EH (cell line): ENCODE data around the gene PDXP.
"Not testable (repeated sequence)": the region's sequence is repeated elsewhere in the genome, so short reads cannot be mapped to it uniquely, and the experiment has no call there.

Experiments
- DNase-seq: peaks from one replicate; pipeline ENCODE4 v3.0.0-alpha.2; 2015; ENCODE audit warnings: low read depth

The PDXP gene

DNA sequence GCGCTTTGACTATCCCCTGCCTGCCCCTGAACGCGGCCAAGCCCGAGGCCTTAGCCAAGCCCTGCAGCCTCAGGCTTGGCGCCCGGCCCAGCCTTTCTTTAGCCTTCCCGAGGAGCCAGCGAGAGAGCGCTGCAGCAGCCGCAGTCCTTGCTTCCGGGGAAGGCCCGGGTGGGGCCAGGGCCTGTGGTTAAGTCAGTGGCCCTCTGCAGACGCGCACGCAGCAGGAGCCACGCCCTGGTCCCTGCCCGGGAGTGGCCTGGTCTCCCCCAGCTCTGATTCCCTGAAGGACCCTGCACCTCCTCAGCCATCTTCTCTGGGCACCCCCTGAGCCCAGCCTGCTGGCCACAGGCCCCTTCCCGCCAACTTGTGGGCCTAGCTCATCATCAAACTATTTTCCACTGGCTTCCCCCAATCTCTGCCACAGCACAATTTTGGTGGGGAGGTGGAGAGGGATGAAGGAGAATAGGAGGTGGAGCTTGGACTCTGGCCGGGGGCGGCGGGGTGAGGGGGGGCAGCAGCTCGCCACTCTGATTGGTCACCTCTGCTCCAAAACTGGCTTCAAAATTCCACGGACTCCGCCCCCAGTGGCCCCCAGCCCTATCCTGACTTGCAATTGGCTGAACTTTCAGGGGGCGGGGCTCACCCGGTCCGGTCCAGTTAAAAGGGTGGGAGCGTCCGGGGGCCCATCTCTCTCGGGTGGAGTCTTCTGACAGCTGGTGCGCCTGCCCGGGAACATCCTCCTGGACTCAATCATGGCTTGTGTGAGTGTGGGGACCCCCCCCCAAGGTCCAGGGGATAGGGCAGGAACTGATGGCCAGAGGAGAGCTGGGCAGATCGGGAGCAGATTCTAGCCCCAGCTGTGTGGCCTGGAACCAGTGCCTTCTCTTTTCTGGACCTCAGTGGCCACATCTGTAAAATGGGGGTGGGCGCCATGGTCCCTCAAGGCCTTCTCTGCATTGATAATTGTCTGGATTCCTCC lies 16.7 kb downstream of the PDXP start, which contains the start of gene LGALS1:
LGALS1 (plus strand) TSS at position 686 of the 979 bp plus-strand sequence; CDS start at position 753, 67 bp downstream.
- peak; percentile 99 for DNase-seq

DNA sequence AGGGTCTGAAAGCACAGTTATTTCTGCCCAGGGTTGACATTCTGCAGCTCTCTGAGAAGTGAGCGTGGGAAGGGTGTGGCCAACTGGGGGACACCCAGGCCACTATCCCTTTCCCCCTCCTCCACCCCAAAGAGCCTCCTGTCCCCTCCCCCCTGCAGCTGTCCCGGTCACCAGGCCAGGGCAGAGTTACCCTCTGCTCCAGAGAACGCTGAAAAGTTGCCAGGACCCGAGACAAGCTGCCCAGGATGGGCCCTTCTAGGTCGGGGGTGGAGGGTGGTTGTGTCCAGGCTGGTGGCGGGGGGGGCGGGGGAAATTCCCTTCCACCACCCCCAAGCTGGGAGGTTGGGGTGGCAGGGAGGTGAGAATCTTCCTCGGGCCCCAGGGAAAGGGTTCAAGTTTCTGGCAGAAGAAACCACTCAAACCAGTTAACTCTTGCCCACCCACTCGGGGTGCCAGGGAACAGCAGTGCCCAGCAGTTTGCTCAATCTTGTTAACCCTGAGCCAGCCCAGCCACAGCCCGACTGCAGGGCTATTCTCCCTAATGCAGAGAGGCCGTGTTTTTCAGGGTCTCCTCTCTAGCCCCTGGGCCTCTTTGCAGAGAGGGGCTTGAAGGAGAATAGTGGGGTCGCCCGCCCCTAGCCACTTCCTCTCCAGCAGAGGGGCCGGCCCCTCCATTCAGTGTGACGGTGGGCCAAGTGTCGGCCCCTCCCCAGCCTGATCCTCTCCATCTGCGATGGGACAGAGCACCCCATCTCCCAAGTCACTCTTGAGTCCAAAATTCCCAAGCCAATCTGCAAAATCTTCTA lies 17.6 kb downstream of the PDXP start:
- DNase-seq = peak; percentile 47

DNA sequence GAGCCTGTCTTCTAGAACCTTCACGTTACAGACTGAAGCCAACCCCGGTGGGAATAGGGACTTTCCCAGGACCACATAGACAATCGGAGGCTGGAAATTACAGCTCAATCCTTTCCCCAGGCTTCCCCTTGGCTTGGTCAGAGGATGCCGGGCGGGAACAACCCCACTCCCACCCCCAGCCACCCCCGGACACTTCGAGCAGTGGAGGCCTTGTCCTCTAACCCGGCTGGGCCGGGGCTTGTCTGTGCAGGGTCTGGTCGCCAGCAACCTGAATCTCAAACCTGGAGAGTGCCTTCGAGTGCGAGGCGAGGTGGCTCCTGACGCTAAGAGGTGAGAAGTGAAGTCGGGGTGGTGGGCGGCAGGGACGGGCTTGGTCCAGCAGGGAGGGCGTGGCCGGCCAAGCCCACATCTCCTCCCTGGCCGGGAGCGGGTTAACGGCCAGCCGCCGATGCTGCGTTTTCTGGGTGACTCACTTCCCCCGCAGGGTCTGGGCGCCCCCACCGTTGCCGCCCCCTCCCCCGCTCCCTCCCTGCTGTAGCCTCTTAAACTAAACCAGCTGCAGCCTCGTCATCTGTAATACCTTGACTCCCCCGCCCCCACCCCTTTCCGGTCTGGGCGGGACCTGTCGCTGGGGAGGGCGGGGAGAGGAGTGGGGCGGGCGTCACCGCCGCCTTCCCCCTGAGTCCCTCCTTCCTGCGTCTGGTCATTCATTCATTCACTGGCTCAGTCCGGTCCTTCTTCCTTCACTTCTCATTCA lies 18.4 kb downstream of the PDXP start:
- DNase-seq = peak; percentile 99

DNA sequence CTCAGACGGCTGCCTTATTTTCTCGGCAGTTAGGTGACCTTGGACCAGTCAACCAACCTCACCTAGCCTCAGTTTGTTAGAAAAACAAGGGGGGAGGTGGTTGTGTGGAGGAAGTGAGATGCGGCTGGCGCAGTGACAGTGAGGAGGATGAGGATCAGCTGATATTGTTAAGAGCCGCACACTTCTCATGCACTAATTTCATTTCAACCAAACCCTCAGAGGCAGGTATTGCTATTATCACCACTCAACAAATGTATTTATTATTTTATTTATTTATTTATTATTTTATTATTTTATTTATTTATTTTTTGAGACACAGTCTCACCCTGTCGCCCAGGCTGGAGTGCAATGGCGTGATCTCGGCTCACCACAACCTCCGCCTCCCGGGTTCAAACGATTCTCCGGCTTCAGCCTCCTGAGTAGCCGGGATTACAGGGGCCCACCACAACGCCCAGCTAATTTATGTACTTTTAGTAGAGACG lies 19.0 kb downstream of the PDXP start:
- no peak for DNase-seq

DNA sequence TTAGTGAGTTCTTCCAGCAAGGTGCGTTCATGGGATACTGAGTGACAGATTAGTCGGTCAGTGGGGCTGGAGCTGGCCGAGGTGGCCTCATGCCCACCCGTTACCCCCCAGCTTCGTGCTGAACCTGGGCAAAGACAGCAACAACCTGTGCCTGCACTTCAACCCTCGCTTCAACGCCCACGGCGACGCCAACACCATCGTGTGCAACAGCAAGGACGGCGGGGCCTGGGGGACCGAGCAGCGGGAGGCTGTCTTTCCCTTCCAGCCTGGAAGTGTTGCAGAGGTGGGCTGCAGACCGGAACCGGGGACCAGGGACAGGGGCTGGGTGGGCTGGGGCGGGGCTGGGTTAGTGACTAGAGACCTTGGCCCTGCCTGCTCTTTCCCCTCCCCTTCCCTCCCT lies 19.8 kb downstream of the PDXP start:
- no peak for DNase-seq

DNA sequence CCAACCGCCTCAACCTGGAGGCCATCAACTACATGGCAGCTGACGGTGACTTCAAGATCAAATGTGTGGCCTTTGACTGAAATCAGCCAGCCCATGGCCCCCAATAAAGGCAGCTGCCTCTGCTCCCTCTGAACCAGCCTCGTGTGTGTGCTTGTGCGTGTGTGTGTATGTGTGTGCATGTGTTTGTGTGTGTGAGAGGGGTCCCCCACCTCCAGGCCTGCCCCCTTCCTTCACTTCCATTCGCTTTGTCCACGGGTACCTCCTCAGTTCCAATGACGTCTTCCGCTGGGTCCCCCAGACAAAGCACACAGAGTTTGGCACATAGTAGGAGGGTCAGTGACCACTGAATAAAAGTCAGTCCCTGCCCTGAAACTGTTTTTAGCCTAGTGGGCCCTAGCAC lies 21.1 kb downstream of the PDXP start:
- DNase-seq = no peak

DNA sequence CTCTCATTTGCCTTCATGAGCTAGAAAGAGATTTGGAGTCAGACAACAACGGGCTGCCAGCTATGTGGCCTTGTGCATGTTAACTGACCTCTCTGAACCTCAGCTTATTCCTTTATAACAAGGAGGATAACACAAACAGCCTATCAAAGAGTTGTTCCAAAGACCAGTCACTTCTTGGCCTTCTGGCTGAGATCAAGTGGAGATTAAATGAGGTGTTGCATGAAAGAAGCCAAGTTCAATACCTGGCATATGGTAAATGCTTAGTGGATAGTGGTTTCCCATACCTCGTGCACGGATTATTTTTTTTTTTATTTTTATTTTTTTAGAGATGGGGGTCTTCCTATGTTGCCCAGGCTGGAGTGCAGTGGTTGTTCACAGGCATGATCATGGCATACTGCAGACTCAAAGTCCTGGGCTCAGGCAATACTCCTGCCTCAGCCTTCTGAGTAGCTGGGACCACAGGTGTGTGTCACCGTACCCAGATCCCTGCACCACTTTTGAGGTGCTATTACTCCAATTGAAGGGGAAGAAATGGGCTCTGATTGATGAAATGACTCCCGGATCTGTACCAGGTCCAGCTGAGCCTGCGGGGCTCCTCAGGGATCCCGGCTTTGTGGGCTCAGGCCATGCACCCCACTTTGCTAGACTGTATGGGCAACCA lies 21.8 kb downstream of the PDXP start:
- DNase-seq = peak; percentile 36

DNA sequence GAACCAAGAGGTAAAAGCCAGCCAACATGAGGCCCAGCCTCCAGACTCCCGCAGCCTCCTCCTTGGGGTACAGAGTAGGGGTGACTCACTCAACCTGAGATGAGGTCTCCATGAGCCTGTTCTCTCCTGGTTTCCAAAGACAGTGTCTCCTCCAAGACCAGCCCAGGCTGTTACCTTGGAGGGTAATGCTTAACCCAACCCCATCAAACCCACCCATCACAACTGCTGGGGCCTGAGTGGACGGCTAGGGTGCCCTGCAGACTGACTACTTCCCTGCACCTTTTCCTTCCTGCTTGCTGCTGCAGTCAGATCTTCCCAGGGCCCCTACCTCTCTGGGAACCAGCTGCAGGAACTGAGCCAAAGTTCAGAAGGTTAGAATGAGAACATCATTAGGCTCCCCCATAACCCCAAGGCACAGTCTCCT lies 22.5 kb downstream of the PDXP start:
- DNase-seq = peak; percentile 66

DNA sequence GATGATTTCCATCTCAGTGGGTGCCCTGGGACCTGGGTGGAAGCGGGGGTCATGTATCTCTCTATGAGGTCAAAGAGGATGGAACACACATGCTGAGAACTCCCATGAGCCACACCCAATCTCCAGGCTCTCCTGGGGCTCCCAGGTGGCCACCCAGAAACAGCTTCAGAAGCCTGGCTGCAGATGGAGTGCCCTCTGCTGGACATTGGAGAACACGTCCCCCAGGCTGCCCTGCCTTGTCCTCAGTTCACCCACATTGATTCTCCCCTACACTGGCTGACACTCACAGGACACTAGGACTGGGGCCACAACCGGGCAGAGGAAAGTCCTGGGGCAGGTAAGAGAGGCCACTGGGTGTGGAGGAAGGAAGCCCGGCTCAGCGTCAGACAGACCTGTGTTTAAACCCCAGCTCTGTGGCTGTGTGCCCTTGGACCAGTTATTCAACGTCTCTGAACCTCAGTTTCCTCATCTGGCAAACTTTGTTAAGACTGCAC lies 23.1 kb downstream of the PDXP start:
- DNase-seq = peak; percentile 84

DNA sequence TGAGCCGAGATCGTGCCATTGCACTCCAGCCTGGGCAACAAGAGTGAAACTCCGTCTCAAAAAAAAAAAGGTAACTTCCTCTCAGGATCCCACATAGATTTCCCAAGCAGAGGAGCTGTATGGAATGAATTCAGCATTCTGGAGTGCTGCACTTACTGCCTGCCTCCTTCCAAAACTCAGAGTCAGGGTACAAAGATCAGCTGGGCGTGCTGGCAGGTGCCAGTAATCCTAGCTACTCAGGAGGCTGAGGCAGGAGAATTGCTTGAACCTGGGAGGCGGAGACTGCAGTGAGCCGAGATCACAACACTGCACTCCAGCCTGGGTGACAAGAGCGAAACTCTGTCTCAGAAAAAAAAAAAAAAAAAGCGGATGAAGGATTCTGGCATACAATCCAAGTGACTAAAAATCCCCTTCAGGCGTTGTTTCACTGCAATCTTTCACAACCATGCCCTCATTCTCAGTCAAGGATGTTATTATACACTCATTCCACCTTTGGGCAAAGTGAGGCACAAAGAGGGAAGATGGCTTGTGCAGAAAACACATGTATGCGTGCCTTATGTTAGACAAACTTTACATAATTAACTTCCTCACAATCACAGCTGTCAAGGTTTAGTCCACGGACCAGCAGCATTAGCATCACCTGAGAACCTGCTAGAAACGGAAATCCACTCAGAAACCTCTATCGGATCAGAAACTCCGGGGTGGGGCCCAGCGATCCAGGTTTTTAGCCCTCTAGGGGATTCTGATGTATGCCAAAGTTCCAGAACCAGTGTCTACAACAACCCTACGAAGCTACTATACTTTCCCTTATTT lies 26.5 kb downstream of the PDXP start:
- peak; percentile 29 for DNase-seq

DNA sequence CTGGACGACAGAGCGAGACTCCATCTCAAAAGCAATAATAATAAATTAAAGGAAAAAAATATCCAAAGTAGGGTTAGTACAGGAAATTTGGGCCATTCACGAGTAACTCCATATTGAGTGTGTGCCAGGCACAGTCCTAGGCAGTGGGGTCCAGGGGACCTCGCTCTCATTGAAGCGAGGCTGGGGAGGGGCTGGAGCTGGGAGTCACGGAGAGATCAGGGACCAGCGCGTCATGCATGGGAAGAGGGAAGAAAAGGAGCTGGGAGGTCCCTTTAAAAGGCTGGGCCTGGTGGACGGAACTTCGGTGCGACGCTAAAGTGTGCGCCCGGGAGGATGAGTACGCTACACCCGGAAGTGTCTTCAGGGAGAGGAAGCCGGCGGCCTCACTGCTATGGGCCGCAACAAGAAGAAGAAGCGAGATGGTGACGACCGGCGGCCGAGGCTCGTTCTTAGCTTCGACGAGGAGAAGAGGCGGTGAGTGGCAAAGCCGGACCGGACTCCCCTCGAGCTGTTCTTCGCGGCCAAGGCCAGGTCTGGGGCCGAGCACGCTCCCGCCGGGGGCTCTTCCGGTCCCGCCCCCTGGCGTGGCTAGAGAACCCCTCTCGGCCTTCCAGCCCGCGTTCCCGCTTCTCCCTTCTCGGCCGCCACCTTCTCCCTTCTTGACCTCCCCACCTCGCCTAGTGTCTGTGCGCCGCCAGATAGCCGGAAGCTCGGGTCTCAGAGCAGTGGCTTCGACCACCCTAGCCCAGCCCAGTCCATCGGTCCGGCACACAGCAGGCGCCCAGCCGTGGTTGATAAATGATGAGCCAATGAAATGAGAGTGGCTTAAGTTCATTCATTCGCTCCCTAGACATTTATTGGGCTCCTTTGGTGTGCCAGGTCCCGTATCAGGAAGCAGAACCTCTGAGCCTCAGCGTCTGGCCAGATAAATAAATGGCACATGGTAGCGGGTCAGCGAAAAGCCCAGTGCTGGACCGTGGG lies 27.8 kb downstream of the PDXP start, which contains the start of gene NOL12:
NOL12 (plus strand) TSS at position 342 of the 981 bp plus-strand sequence; CDS start at position 392, 50 bp downstream.
- peak; percentile 88 for DNase-seq

DNA sequence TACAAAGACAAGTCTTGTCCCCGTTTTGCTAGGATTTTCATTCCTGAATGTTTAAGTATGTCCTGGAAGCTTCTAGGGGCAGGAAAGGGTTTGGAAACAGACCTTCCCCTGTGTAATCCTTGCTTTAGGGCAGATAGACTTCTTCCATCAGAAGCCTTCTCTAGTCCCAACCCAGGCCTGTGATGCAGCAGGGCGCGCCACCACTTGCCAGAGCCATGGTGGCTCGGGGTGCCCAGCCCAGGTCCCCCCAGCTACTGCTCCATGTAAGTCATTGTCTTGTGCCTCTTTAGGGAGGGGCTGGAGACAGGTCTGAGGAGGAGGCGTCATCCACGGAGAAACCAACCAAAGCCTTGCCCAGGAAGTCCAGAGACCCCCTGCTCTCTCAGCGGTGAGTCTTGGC lies 31.9 kb downstream of the PDXP start:
- DNase-seq = no peak

DNA sequence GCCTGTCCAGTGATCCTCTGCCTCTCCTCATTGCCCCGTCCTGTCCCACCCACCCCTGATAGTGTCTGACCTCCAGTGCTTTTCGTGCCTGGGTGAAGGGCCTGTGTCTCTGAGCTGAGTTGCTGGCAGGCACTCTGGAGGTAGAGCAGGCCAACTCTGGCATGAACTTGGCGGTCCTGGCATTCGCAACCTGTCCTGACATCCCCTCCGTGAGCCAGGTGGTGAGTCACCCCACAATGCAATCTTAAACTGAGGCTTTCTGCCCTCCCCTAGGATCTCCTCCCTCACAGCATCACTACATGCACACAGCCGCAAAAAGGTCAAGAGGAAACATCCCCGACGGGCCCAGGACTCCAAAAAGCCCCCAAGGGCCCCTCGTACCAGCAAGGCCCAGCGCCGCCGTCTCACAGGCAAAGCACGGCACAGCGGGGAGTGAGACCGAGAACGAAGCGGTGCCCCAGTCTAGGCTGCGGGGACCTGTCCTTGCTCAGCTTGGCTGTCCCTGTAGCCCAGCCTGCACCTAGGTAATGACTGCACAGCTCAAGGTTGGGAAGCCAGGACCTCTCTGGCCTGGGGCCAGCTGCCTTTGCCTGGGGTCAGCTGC lies 32.5 kb downstream of the PDXP start:
- no peak for DNase-seq

DNA sequence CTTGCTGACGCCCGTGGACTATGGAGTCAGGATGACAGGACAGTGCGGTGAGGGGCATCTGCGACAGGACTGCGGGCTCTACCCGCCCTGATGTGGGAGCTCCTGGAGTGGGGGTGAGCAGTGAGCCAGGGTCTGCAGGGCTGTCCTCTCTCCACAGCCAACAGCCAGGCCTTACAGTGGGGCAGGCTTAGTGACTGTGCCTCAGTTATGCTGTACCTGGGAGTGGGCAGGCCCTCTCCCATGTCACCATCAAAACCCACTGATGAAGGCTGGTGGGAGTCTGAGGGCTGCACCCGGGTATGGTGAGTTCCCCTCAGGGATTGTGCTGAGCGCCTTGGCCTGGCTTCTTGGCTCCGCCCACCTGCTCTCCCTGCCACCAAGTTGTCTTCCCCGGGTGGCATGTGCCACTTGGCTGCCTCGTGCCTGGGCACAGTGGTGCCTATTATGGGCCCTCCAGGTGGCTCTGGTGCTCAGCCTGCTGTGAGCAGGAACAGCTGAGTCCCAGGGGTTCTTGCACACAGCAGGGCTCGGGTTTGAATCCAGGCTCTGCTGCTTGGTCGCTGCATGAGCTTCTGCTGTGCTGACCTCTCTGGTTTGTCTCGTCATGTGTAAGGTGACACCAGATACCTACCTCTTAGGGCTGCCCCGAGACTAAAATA lies 34.2 kb downstream of the PDXP start:
- no peak for DNase-seq

DNA sequence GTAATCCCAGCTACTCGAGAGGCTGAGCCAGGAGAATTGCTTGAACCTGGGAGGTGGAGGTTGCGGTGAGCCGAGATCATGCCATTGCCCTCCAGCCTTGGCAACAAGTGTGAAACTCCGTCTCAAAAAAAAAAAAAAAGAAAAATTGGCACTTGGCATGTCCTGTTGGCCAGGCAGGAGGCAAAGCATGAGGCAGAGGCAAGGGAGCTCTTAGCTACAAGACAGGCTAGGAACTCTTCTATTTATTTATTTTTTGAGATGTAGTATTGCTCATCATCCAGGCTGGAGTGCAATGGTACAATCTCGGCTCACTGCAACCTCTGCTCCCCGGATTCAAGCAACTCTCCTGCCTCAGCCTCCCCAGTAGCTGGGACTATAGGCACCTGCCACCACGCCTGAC lies 35.6 kb downstream of the PDXP start:
- DNase-seq = not testable (repeated sequence)

DNA sequence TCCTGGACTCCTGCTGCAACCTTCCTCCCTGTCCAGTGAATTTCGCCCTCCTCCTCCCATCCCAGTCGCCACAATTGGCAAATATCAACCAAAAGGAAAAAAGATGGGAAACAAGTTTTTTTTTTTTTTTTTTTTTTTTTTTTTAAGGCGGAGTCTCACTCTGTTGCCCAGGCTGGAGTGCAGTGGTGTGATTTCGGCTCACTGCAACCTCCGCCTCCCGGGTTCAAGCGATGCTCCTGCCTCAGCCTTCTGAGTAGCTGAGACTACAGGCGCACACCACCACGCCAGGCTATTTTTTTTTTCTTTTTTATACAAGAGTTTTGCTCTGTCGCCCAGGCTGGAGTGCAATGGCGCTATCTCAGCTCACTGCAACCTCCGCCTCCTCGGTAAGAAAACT lies 37.7 kb downstream of the PDXP start:
- DNase-seq = not testable (repeated sequence)

DNA sequence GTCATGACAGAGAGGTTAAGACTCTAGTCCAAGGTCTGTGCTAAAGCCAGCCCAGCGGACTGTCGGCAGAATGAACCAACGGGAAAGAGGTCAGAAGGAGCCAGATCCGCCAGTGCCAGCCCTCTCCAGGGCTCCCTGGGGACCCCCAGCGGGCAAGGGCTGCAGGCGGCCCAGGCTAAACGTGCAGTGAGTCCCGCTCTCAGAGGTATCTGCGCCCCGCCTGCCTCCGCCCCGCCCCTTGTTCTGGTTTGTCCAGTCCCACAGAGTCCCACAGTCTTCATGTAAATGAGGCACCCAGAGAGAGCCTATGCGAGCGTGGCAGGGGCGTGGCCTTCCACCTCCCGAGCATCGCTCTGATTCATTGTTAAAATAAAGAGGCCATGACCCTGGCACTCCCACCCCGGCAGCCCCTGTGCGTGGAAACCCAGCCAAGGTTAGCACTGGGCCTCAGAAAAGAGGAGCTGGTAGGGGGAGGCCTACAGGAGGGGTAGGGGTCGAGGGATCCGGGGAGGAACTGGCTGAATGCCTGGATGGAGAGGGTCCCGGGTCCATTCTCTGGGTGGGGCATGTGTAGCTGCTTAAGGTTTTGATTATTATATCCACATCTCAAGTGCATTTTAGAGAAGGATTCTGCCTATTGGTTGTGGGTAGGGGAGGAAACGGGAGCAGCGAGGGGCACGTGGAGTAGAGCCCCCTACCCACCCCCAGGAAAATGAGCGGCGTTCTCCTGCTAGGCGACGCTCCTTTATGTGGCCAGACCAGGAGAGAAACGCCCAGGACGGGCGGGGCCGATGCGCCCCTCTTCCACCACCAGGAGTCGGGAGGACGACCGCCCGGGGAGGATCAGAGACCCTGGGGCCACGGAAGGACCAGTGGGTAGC lies 38.4 kb downstream of the PDXP start, which contains the start of gene TRIOBP:
TRIOBP (plus strand) TSS at position 392 of the 881 bp plus-strand sequence. CDS start 4,318 bp downstream, outside the sequence.
- peak; percentile 97 for DNase-seq
